ENCODE results near the gene LCK.

DNA sequence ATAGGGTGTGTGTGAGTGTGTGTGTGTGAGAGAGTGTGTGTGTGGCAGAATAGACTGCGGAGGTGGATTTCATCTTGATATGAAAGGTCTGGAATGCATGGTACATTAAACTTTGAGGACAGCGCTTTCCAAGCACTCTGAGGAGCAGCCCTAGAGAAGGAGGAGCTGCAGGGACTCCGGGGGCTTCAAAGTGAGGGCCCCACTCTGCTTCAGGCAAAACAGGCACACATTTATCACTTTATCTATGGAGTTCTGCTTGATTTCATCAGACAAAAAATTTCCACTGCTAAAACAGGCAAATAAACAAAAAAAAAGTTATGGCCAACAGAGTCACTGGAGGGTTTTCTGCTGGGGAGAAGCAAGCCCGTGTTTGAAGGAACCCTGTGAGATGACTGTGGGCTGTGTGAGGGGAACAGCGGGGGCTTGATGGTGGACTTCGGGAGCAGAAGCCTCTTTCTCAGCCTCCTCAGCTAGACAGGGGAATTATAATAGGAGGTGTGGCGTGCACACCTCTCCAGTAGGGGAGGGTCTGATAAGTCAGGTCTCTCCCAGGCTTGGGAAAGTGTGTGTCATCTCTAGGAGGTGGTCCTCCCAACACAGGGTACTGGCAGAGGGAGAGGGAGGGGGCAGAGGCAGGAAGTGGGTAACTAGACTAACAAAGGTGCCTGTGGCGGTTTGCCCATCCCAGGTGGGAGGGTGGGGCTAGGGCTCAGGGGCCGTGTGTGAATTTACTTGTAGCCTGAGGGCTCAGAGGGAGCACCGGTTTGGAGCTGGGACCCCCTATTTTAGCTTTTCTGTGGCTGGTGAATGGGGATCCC lies 22.5 kb downstream of the LCK start:
- TF ChIP-seq, protein P1, sequence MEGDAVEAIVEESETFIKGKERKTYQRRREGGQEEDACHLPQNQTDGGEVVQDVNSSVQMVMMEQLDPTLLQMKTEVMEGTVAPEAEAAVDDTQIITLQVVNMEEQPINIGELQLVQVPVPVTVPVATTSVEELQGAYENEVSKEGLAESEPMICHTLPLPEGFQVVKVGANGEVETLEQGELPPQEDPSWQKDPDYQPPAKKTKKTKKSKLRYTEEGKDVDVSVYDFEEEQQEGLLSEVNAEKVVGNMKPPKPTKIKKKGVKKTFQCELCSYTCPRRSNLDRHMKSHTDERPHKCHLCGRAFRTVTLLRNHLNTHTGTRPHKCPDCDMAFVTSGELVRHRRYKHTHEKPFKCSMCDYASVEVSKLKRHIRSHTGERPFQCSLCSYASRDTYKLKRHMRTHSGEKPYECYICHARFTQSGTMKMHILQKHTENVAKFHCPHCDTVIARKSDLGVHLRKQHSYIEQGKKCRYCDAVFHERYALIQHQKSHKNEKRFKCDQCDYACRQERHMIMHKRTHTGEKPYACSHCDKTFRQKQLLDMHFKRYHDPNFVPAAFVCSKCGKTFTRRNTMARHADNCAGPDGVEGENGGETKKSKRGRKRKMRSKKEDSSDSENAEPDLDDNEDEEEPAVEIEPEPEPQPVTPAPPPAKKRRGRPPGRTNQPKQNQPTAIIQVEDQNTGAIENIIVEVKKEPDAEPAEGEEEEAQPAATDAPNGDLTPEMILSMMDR (IDR thresholded peaks at IDR 0.05; ENCODE audit: poor library complexity), result no peak
- TF ChIP-seq EZH2 (IDR thresholded peaks at IDR 0.05; ENCODE audit: borderline replicate concordance), result no peak
